ENCODE results near the gene FAM168A. TPM values are rescaled to one million over a fixed set of nuclear protein-coding genes. Genes with fewer than 3 reads are reported as not detected.
A peak's percentile ranks its signal among the peaks of the same experiment; 100 is the strongest.

Gene FAM168A
- total and polyA plus RNA-seq, 3 donors from 2014 or later: 20.1 to 30.2 (median 29.8) TPM

- no peaks in the 10 kb centered on the region for H3K36me3 ChIP-seq (ENCODE audit: low read depth, missing control alignments)
- DNase-seq: no peak
- no peaks in the 10 kb centered on the region for H3K27me3 ChIP-seq
- TF ChIP-seq CTCF (IDR thresholded peaks at IDR 0.05) (no peak), POLR2A (IDR thresholded peaks at IDR 0.05) (no peak)
- WGBS, 2 donors: 86 to 93% methylated on average over 3 to 8 of the region's 8 CpGs
- no peak overlapping the region for H3K27ac ChIP-seq
- H3K4me3 ChIP-seq: no peak overlapping the region
- intact Hi-C loops (cut with DNase I; ENCODE audit: low total_unique reads): no loop called here
- no peaks in the 10 kb centered on the region for H3K9me3 ChIP-seq
- H3K4me1 ChIP-seq: peaks cover 14% of the 10 kb centered on the region
Observed at GRCh38 chr11:73386016-73386415, 211.9 kb downstream of the FAM168A start.

- peak; percentile 38 for DNase-seq
- TF ChIP-seq POLR2A (IDR thresholded peaks at IDR 0.05): no peak
- TF ChIP-seq CTCF (IDR thresholded peaks at IDR 0.05): no peak
- Histone ChIP-seq H3K27me3 (no peaks in the 10 kb centered on the region), H3K4me3 (no peak overlapping the region), H3K9me3 (no peaks in the 10 kb centered on the region), H3K27ac (no peak overlapping the region), H3K4me1 (peaks cover 14% of the 10 kb centered on the region), H3K36me3 (ENCODE audit: low read depth, missing control alignments) (no peaks in the 10 kb centered on the region)
- 65 to 69% methylated on average over 20 to 21 of the region's 21 CpGs for WGBS, 2 donors
- intact Hi-C loops (cut with DNase I; ENCODE audit: low total_unique reads): no loop called here
Observed at GRCh38 chr11:73384872-73385689, 212.8 kb downstream of the FAM168A start.

GRCh38 chr11:73384531-73384871 lies 213.4 kb downstream of the FAM168A start:
- DNase-seq: no peak
- intact Hi-C loops (cut with DNase I; ENCODE audit: low total_unique reads): no loop called here
- Histone ChIP-seq H3K27me3 (no peaks in the 10 kb centered on the region), H3K4me3 (no peak overlapping the region), H3K4me1 (peaks cover 14% of the 10 kb centered on the region), H3K9me3 (no peaks in the 10 kb centered on the region), H3K36me3 (ENCODE audit: low read depth, missing control alignments) (no peaks in the 10 kb centered on the region), H3K27ac (no peak overlapping the region)
- TF ChIP-seq CTCF (IDR thresholded peaks at IDR 0.05) (no peak), POLR2A (IDR thresholded peaks at IDR 0.05) (no peak)
- 88 to 93% methylated on average over 4 of the region's 4 CpGs for WGBS, 2 donors

GRCh38 chr11:73384125-73384441 lies 213.8 kb downstream of the FAM168A start:
- peaks cover 14% of the 10 kb centered on the region for H3K4me1 ChIP-seq
- DNase-seq: no peak
- H3K36me3 ChIP-seq (ENCODE audit: low read depth, missing control alignments): no peaks in the 10 kb centered on the region
- H3K9me3 ChIP-seq: no peaks in the 10 kb centered on the region
- intact Hi-C loops (cut with DNase I; ENCODE audit: low total_unique reads): no loop called here
- H3K27me3 ChIP-seq: no peaks in the 10 kb centered on the region
- H3K27ac ChIP-seq: no peak overlapping the region
- TF ChIP-seq POLR2A (IDR thresholded peaks at IDR 0.05) (no peak), CTCF (IDR thresholded peaks at IDR 0.05) (no peak)
- WGBS, 2 donors: 84 to 90% methylated on average over 7 of the region's 7 CpGs
- H3K4me3 ChIP-seq: no peak overlapping the region
